BJ (cell line): ENCODE measurements around the gene RAB11FIP5. TPM values are rescaled to one million over a fixed set of nuclear protein-coding genes. Genes with fewer than 3 reads are reported as not detected.

Source experiments
- CTCF ChIA-PET: fragments of 350-600 bp; formaldehyde crosslinking; extraction: SDS; loops from one replicate; lab custom pipeline; 2021; ENCODE audit warnings: antibody characterized with exemption, inconsistent platforms; lab: Yijun Ruan, JAX
- POLR2A ChIA-PET: fragments of 300-600 bp; sonication (Branson Sonifier 250); formaldehyde crosslinking; extraction: SDS; loops from one replicate; lab custom pipeline; 2021; ENCODE audit warnings: antibody characterized with exemption; lab: Charles Lee
- DNase-seq: peaks from one replicate; pipeline ENCODE4 v3.0.0-alpha.2; 2011; ENCODE audit warnings: low read depth
- H3K27me3 ChIP-seq: 2 replicates; pipeline ENCODE4 v1.6.0; 2011; ENCODE audit warnings: low read length; ENCODE audit not compliant: control insufficient read depth, insufficient read depth
- H3K36me3 ChIP-seq: 2 replicates; pipeline ENCODE4 v1.5.1; 2011; ENCODE audit warnings: low read length; ENCODE audit not compliant: control insufficient read depth, insufficient read depth
- H3K4me3 ChIP-seq: 2 replicates; pipeline ENCODE4 v1.5.1; 2011; ENCODE audit warnings: low read depth, mild to moderate bottlenecking, control low read depth, low read length
- polyA plus RNA-seq: library from polyadenylated mRNA; depleted of rRNA; stranded (reverse); fragments of >200 nt; gene quantifications from 2 replicates; pipeline ENCODE4 v1.2.3, GENCODE V29; 2011
- TF ChIP-seq, protein P1 (sequence below): IDR thresholded peaks from 2 replicates; pipeline ENCODE4 v1.5.1; 2011; ENCODE audit warnings: low read depth, mild to moderate bottlenecking, control low read depth, inconsistent platforms, low read length, moderate library complexity; ENCODE audit not compliant: insufficient read depth

RAB11FIP5 gene
- polyA plus RNA-seq, 1 experiment = 52.0 TPM

GRCh38 chr2:73078457-73079411 lies 34.0 kb downstream of the RAB11FIP5 start:
- Histone ChIP-seq H3K36me3 (peaks cover 51% of the 10 kb centered on the region), H3K4me3 (no peak overlapping the region), H3K27me3 (no peaks in the 10 kb centered on the region)
- TF ChIP-seq, protein P1, sequence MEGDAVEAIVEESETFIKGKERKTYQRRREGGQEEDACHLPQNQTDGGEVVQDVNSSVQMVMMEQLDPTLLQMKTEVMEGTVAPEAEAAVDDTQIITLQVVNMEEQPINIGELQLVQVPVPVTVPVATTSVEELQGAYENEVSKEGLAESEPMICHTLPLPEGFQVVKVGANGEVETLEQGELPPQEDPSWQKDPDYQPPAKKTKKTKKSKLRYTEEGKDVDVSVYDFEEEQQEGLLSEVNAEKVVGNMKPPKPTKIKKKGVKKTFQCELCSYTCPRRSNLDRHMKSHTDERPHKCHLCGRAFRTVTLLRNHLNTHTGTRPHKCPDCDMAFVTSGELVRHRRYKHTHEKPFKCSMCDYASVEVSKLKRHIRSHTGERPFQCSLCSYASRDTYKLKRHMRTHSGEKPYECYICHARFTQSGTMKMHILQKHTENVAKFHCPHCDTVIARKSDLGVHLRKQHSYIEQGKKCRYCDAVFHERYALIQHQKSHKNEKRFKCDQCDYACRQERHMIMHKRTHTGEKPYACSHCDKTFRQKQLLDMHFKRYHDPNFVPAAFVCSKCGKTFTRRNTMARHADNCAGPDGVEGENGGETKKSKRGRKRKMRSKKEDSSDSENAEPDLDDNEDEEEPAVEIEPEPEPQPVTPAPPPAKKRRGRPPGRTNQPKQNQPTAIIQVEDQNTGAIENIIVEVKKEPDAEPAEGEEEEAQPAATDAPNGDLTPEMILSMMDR = no peak
- ChIA-PET CTCF (interaction anchor here (1.0 to 17.5 kb wide), 3 partner anchors 9 to 79 kb away, joined by 3 to 326 read pairs (median 3); no protein-coding TSS in a partner anchor), POLR2A (no interaction called here)
- no peak for DNase-seq

DNA sequence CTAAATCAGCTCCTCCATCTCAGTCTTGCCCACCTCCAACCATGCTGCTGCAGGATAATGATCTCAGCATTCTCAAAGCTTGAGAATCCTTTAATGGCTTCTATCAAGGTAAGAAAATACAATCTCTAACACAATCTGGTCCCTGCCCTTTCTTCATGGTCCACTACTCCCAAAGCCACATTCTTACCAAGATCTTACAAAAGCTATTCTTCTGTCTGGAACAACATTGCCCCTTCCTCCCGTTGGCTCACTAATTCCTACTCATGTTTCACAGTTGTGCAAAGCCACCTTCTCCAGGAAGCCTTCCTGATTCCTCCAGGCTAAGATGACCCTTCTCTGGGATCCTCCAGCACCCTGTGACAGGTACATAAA lies 35.3 kb downstream of the RAB11FIP5 start:
- Histone ChIP-seq H3K4me3 (no peak overlapping the region), H3K27me3 (no peaks in the 10 kb centered on the region), H3K36me3 (peaks cover 44% of the 10 kb centered on the region)
- CTCF ChIA-PET = interaction anchor here (1.7 to 17.5 kb wide), 2 partner anchors 80 to 100 kb away, joined by 6 to 326 read pairs; no protein-coding TSS in a partner anchor
- no peak for DNase-seq
- POLR2A ChIA-PET = no interaction called here
- TF ChIP-seq, protein P1 = no peak

- H3K4me3 ChIP-seq = no peak overlapping the region
- CTCF ChIA-PET = interaction anchor here (1.7 to 17.5 kb wide), 3 partner anchors 10 to 101 kb away, joined by 6 to 326 read pairs (median 41); no protein-coding TSS in a partner anchor
- DNase-seq = no peak
- POLR2A ChIA-PET = interaction anchor here (0.5 kb wide), 1 partner anchor 103 kb away, joined by 5 read pairs; no protein-coding TSS in a partner anchor
- peaks cover 42% of the 10 kb centered on the region for H3K36me3 ChIP-seq
- TF ChIP-seq, protein P1 = no peak
- no peaks in the 10 kb centered on the region for H3K27me3 ChIP-seq
Observed at GRCh38 chr2:73076701-73077423, 35.9 kb downstream of the RAB11FIP5 start.

GRCh38 chr2:73075477-73076373 lies 37.0 kb downstream of the RAB11FIP5 start:
- Histone ChIP-seq H3K36me3 (peaks cover 38% of the 10 kb centered on the region), H3K27me3 (no peaks in the 10 kb centered on the region), H3K4me3 (no peak overlapping the region)
- POLR2A ChIA-PET = interaction anchor here (0.5 kb wide), 1 partner anchor 104 kb away, joined by 5 read pairs; no protein-coding TSS in a partner anchor
- CTCF ChIA-PET = interaction anchor here (1.7 to 17.5 kb wide), 3 partner anchors 11 to 102 kb away, joined by 6 to 326 read pairs (median 41); no protein-coding TSS in a partner anchor
- DNase-seq = no peak
- TF ChIP-seq, protein P1 = no peak
